ENCODE results near the gene SLC44A5.
"Not testable (repeated sequence)": the region's sequence is repeated elsewhere in the genome, so short reads cannot be mapped to it uniquely, and the experiment has no call there.

Gene SLC44A5

DNA sequence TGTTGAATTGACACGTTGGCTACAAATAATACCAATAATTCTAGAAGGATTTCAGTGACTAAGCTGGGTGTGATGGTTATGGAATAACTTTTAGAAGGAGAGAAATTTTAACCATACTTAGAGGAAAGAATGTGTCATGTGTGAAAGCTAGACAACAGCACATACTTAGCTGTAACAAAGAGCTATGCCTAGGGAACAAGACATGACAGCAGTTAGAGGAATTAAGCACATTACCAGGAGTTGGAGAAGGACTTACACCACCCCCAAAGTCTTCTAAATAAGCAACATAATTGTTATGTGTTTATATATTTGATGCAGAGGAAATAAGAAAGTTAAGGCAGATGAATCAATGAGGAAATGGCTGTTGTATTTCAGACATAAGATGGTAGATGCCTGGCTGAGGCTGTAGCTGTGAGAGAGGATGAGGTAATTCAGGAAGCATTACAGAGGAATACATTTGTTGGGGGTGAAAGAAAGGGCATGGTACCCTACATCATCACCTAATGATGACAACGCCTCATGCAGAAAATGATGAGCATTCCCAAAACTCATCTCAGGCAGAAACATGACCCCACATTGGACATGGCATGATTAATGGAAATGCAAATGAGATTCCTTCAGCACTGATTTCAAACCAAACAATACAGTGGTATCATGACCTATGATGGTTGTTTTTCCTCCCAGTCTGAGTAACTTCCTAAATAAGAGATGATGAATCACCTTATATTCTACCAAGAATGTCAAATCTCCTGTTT lies 265.2 kb downstream of the SLC44A5 start:
- no peak for DNase-seq

DNA sequence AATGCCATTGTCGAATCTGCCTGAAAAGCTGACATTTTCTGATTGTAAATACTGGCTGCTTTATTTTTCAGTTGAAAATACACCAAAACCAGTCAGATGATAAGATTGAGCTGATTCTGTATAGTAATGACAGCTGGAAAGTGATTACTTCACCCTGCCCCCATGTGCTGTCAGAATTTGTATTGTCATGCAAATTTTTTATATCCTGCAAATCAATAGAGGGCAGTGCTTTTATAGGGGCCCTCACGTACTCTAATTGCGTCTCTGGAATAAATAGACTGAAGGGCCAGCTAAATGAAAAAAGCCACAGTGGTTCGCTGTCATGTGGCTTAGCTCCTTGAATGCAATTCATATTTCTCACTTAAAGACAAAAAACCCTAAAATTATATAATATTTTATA lies 268.1 kb downstream of the SLC44A5 start:
- DNase-seq, result no peak

DNA sequence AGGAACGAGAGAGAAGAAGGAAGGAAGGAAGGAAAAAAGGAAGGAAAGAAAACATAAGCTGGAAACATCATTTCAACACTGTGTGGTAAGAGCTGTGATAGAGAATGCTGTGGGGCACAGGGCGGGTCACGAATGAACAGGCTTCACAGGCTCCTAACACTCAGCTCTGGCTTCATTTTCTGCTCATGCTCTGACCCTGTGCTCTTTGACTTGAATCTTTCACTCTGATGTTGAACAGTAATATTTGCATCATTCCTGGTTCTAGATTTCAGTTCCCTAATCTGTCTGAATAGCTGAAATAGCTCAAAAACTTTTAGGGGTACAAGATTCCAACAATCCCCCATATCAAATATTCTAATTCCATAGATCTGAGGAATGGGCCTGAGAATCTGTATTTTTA lies 269.4 kb downstream of the SLC44A5 start:
- DNase-seq, result no peak

DNA sequence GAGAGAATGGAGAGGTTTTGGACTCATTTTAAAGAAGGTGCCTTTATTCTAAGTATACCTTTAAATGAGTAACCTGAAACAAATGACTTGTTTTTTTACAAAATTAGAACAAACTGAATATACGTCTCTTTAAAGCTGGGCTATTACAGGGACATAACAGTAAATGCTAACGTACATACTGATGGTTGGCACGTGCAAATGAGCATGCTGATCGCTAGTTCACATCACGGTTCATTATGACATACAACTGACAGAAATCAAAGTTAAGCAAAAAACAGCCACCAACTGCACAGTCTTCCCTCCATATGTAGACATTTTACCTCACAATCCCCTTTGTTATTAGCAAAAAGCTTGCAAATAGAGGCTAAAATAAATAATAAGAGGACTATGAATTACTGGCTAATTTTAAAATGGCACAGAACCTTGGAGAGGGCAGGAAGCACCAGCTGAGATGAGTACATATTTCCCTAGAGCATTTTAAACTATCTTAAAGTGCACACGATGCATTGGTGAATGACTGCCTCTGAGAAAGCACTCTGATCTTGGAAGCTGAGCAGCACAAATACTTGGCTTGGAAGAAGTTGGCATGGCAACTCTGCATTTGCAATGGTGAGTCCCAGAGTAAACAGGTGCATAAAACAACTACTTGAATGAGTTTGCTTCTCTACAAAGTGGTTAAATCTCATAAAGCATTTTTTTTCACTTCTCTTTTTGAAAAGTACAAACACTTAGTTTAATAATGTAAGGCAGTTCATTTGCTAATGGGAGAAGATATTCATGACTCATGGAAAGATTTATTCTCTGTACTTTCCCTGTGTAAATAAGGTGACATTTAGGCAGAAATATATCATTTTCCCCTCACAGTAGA lies 272.1 kb downstream of the SLC44A5 start:
- no peak for DNase-seq

- no peak for DNase-seq
Measured at GRCh38 chr1:75334876-75335389, 276.0 kb downstream of the SLC44A5 start.

GRCh38 chr1:75330624-75331023 lies 280.3 kb downstream of the SLC44A5 start:
- DNase-seq, result no peak

- DNase-seq, result no peak
Measured at GRCh38 chr1:75328691-75329090, 282.2 kb downstream of the SLC44A5 start.

GRCh38 chr1:75327395-75327794 lies 283.5 kb downstream of the SLC44A5 start:
- DNase-seq, result no peak

- no peak for DNase-seq
Measured at GRCh38 chr1:75317976-75318375, 292.9 kb downstream of the SLC44A5 start.

DNA sequence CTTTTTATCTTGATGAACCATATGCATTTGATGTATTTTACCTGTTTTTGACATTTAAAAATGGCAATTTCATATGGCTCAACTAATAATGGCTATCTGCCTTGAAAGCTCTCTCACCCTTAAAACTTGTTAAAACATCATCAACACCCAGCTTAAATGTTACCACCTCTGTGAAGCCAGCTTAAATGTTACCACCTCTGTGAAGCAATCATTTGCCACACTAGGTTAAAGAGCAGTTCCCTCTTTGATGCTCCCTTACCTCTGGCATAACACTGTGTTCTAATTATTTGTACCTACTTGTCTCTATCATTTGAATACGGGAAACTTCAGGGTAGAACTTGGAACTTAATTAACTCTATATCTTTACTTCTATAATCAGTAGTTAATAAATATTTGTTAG lies 294.7 kb downstream of the SLC44A5 start:
- DNase-seq, result no peak

DNA sequence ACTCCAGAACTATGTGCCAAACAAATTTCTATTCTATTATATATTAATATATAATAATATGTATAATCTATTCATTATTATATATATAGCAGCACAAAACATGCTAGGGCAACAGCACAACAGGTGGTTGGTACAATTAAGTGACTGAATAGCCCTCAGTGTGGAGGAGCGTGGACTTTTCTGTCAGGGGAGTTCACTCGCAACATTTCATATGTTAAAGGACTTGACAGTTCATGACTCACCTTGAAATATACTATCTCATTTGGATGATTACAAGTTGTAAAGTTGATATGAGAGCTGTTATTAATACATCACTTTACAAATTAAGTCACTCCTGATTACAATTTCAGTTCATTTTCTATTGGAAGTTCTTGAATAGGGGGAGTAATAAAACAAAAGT lies 298.3 kb downstream of the SLC44A5 start:
- DNase-seq, result no peak

DNA sequence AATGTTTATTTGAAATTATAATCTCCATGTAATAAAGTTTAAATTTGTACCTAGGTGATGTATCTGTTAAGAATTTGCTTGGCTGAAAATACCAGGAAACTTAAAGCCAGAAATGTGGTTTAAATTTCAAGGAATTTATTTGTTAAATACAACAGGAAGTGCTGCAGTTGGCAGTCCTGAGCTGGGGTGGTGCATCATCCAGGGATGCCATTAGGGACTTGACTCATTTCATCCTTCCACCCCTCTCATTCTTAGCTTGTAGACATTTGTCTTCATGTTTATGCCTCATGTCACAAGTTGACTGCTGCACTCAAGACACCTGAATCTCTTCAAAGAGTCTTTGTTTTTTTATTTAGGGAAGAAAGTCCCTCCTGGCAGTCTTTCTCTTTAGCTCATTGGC lies 300.8 kb downstream of the SLC44A5 start:
- no peak for DNase-seq

DNA sequence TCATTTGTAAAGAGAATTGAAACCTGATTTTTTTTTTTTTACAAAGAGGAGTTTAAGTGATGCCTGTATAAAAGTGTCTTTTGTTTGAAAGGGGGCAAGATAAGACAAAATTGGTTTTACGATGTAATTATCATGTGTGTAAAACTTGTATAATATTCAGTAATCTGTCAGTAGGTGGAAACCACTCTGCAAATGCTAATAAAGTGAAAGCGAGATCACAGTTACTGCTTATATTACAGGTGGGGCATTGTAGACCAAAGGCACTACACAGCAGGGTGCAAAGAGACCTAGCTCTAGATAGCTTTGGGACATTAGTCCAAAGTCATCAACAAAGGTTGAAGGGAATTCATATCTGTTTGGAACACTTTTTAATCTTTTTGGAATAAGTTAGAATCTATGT lies 302.5 kb downstream of the SLC44A5 start:
- DNase-seq, result no peak

DNA sequence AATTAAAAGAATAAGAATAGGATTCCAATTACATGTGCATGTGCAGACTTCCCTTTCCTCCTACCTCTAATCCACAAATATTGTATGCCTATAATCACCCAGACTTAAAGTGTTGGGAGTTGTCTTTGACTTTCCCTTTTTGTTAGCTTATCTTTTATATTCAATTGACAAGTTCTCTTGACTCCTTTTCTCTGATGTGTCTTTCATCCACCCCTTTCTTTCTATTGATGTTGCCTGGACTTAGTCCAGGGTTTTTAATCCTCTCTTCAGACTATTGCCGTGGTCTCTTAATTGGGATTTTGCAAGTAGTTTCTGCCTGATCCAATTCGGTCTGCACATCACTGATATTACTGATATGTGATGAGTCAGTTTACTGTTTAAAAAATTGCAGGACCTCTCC lies 305.9 kb downstream of the SLC44A5 start:
- no peak for DNase-seq

- no peak for DNase-seq
Measured at GRCh38 chr1:75293270-75293669, 317.6 kb downstream of the SLC44A5 start.

DNA sequence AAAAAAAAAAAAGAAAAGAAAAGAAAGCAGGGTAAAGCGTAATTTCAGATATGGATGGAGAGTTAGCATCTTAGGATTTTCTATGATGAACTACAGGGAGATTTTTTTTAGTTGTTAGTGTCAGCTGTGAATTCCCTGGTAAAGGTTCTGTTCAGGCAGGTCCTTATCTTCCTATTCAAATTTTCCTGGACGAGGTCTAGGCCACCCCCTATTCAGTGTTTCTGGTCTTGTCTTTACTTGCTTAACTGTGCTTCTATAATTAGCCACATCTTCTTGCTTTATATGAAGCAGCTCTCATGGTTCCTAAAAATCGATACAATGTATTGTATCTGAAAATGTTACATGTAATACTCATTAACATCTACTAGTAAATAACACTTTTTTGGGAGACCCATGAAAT lies 318.9 kb downstream of the SLC44A5 start:
- DNase-seq, result no peak

GRCh38 chr1:75276385-75276784 lies 334.5 kb downstream of the SLC44A5 start:
- DNase-seq, result no peak

DNA sequence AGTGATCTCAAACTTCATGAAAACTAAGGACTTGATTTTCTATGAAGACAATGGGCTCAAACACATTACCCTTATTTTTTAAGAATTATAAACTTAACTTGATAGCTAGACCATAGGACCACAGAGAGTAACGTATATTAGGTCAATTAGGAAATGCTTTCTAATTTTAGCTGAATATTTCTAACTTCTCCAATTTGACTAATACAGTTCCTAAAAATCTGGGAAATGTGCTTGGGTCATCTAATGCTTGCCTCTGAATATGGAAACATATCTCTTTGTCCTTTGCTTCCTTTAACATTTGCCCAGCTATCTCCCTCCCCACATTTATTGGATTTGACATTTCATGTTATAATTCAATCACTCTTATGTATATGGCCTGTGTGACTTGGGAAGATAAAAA lies 335.3 kb downstream of the SLC44A5 start:
- no peak for DNase-seq

DNA sequence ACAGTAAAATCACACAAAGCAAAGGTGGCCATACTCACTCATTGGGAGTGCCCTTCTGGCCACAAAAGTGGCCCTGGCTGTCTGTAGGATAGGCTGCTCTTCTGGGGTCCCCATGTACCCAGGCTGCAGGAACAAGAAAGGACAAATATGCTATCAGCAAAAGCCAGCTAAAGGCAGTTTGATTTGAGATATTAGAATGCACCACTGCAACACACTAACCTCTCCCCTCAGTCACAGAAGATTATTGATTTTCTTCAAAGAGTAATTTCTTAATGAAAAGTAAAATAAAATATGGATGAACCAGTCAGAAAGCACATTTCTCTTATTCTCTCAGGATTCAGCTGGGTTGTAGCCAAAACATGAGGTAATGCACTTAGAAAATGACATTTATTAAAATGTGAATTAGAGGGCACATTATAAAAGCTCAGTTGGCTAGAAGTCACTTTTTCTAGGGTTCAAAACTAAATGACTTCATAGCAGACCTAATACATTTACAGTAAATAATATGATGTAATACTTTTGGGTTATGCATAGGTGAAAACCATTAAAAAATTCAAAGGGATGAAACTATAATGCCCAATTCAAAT lies 335.9 kb downstream of the SLC44A5 start:
- no peak for DNase-seq

- DNase-seq, result no peak
Measured at GRCh38 chr1:75273110-75273509, 337.8 kb downstream of the SLC44A5 start.

GRCh38 chr1:75265792-75266191 lies 345.1 kb downstream of the SLC44A5 start:
- no peak for DNase-seq

DNA sequence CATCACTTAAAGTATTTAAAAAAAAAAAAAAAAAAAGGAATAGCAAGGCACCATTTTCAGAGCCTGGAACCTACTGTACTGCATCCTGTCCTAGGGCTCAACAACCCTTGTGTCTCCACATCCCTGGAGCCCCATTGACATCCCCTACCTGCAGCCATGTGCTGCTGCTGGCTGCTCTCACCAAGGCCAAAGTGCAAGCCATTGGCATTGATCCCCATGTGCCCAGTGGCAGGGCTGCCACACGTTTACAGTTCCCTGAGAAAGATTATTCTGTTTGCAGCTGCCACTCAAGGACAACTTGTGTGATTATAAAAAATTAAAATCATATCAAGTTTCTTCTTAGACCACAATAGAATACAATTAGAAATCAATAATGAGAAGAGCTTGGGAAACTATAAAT lies 346.8 kb downstream of the SLC44A5 start:
- no peak for DNase-seq

DNA sequence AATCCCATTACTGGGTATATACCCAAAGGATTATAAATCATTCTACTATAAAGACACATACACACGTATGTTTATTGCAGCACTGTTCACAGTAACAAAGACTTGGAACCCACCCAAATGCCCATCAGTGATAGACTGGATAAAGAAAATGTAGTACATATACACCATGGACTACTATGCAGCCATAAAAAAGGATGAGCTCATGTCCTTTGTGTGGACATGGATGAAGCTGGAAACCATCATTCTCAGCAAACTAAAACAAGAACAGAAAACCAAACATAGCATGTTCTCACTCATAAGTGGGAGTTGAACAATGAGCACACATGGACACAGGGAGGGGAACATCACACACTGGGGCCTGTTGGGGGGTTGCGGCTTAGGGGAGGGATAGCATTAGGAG lies 347.3 kb downstream of the SLC44A5 start:
- DNase-seq, result not testable (repeated sequence)

- DNase-seq, result not testable (repeated sequence)
Measured at GRCh38 chr1:75261946-75262345, 349.0 kb downstream of the SLC44A5 start.
